Right forelimb (tissue), 1 donor: Measurements from ENCODE around the gene CNTLN.
"Not testable (repeated sequence)": the region's sequence is repeated elsewhere in the genome, so short reads cannot be mapped to it uniquely, and the experiment has no call there.

ENCODE experiments used
- DNase-seq: peaks from one replicate; pipeline ENCODE4 v3.0.0-alpha.2; 2018

CNTLN gene

GRCh38 chr9:17177496-17177895 is 42.7 kb downstream of the CNTLN start:
- DNase-seq = not testable (repeated sequence)

DNA sequence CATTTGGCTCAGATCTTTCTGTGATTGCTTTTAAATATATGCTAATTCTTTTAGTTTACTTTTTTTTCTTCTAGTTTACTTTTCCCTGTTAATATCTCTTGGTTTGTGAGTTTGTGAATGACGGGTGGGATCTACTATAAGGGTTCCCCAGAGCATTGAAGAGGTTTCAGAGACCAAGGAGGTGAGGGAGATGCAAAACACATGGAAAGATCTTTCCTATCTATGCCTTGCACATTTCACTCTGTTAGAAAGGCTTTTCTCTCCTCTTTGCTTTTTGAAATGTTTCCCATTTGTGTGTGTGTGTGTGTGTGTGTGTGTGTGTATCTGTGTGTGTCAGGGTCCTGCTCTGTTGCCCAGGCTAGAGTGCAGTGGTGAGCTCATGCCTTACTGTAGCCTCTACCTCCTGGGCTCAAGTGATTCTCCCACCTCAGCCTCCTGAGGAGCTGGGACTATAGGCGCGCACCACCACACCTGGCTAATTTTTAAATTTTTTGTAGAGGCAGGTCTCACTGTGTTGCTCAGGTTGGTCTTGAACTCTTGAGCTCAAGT is 50.7 kb downstream of the CNTLN start:
- DNase-seq = no peak

DNA sequence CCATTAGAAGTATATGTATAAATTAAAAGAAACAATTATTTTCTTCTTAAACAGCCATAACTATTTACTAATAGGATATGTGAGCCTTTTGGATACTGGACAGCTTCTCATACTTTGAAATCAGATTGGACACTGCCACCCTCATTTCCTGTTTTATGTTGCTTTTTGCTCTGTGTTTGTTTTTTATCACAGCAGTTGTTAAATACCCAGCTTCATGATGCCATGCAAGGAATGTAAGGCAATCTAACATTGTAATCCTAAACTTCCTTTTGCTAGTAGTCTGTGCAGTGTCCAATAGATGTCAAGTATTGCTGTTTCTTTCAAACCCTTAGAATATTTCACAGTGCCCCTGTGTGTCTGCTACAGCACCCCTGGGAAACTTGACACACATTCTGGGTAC is 56.2 kb downstream of the CNTLN start:
- no peak for DNase-seq

DNA sequence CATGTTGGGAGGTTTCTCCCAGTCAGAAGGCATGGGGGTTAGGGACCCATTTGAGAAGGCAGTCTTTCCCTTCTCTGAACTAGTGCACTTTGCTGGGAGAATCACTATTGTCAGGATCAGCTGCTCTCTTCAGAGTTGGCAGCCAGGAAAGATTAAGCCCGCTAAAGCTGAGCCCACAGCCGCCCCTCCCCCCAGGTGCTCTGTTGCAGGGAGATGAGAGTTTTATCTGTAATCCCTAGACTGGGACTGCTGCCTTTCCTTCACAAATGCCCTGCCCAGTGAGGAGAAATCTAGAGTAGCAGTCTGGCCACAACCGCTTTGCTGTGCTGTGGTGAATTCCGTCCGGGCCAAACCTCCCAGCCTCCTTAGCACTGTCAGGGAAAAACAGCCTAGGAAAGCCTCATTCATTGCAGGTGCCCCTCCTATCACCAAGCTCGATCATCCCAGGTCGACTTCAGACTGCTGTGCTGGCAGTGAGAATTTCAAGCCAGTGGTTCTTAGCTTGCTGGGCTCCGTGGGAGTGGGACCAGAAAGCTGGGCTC is 69.8 kb downstream of the CNTLN start:
- no peak for DNase-seq

- no peak for DNase-seq
These were observed 81.2 kb downstream of the CNTLN start for GRCh38 chr9:17216011-17216410.

DNA sequence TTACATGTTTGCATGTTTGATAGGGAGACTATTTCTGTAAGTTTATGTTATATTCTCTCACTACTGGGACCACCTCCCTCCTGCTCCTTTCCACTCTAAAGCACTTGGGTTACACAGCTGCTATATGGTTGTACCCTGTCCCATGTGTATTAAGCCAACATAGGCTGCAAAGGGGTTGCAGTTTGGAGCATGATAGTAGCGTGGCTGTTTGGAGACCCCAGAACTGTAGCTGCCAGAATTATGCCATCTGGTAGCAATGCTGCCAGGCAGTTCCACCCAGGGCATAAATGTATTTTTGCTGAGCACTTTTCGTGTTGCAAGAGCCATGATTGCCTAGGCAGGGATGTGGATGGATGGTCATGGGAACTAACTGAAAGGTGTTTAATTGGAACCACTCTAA is 81.8 kb downstream of the CNTLN start:
- no peak for DNase-seq

DNA sequence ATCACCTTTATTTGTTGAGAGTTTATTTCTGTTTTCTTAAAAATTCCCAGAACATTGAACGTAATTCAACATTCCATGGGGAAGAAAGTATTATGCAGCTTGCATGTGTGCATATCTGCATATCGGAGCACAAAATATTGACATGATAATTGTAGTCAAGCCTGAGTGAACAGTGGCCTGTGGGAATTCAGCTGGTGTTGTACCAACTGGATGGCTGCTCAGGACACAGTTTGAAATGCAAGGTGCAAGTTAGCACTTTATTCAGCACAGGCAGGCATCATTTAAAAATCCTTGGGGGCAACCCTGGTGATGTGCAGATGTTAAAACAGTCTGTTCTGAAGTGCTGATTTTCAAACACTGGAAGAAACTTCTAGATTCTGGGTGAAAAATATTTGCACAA is 82.4 kb downstream of the CNTLN start:
- DNase-seq = no peak

DNA sequence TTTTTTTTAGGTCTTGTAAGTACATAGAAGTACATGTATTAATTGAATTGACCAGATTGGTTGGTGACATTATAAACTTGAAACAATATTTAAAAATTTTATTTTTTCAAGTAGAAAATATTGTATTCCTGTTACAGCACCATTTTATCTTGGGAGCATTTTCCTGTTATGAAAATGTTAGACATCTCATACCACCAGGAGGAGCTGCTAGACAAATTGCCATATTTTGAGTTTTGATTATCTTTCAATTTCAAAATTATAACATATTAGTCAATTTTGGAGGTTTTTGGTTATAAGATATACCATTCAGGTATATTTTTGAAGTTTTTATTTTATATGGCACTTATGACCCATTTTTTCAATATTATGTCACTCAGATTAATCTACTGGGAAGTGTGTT is 84.4 kb downstream of the CNTLN start:
- DNase-seq = no peak

- no peak for DNase-seq
These were observed 88.1 kb downstream of the CNTLN start for GRCh38 chr9:17222932-17223331.

- no peak for DNase-seq
These were observed 90.6 kb downstream of the CNTLN start for GRCh38 chr9:17225407-17225806.

- no peak for DNase-seq
These were observed 95.2 kb downstream of the CNTLN start for GRCh38 chr9:17229945-17230560.

DNA sequence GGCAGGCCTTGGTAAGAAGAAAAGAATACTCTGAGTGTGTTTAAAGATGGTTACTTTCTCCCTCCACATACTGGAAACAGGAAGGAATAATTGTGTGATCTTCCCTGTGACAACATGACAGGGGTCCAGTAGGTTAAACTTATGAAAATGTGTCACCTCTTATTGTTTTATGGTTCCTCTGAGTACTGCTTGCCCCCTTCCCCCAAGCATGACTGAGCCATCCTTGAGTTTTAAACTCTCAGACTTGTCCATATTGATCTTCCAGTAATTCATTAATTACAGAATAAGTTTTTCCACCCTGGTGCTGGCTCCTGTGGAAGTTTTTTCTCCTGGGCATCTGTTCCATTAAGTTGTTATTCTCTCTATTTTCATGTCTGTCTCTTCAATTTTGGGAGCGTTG is 95.8 kb downstream of the CNTLN start:
- no peak for DNase-seq

DNA sequence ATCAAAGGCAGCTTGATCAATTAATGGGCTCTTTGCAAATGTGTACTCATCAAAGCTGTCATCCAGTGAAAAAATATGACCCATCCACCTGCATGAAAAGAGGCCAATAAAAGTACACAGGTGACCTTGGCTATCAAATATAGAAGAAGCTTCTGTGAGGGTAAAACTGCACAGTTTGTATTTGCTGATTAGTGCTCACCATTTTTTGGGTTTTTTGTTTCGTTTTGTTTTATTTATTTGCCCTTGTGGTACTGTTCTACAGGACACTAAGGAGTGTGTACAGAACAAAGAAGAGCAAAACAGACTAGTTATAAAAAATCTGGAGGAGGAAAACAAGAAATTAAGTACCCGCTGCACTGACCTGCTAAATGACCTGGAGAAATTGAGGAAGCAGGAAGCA is 101.3 kb downstream of the CNTLN start:
- no peak for DNase-seq

GRCh38 chr9:17246770-17247169 is 111.9 kb downstream of the CNTLN start:
- no peak for DNase-seq

- DNase-seq = no peak
These were observed 116.3 kb downstream of the CNTLN start for GRCh38 chr9:17251100-17251499.

DNA sequence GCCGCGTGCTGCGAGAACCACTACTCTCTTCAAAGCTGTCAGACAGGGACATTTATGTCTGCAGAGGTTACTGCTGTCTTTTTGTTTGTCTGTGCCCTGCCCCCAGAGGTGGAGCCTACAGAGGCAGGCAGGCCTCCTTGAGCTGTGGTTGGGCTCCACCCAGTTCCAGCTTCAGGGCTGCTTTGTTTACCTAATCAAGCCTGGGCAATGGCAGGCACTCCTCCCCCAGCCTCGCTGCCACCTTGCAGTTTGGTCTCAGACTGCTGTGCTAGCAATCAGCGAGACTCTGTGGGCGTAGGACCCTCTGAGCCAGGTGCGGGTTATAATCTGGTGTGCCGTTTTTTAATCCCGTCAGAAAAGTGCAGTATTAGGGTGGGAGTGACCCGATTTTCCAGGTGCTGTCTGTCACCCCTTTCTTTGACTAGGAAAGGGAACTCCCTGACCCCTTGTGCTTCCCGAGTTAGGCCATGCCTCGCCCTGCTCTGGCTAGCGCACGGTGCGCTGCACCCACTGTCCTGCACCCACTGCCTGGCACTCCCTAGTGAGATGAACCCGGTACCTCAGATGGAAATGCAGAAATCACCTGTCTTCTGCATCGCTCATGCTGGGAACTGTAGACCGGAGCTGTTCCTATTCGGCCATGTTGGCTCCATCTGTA is 133.8 kb downstream of the CNTLN start:
- DNase-seq = not testable (repeated sequence)

GRCh38 chr9:17269799-17270198 is 135.0 kb downstream of the CNTLN start:
- DNase-seq = no peak

DNA sequence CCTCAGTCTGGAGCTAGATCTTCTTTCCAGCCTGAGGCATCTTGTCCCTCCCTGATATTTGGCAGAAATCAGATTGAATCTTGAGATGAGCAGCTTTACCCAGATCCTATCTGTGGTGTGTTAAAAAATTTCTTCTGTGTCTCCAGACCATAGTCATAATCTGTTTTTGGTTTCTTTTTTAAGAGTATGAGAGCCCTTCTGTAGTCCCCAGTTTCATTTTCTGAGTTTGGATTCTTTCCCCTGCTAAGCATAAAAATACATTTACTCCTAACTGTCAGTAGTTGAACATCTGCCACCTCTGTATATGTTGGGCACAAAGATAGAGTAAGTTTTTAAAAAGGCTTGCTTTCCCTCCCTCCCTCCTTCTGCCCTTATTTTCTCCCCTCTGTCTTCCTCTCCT is 137.7 kb downstream of the CNTLN start:
- DNase-seq = no peak

GRCh38 chr9:17280350-17281012 is 145.6 kb downstream of the CNTLN start:
- DNase-seq = no peak

DNA sequence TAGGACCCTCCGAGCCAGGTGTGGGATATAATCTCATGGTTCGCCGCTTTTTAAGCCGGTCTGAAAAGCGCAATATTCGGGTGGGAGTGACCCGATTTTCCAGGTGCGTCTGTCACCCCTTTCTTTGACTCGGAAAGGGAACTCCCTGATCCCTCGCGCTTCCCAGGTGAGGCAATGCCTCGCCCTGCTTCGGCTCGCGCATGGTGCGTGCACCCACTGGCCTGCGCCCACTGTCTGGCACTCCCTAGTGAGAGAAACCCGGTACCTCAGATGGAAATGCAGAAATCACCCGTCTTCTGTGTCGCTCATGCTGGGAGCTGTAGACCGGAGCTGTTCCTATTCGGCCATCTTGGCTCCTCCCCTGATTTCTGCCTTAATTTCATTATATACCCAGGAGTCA is 155.8 kb downstream of the CNTLN start:
- DNase-seq = not testable (repeated sequence)

- DNase-seq = no peak
These were observed 156.9 kb downstream of the CNTLN start for GRCh38 chr9:17291766-17292165.

- no peak for DNase-seq
These were observed 158.8 kb downstream of the CNTLN start for GRCh38 chr9:17293685-17294084.

GRCh38 chr9:17294822-17295624 is 160.2 kb downstream of the CNTLN start:
- no peak for DNase-seq
